GM18511 (cell line): Measurements from ENCODE around the gene ARSG.

ENCODE experiments used
- ATAC-seq: cut with Tn5 transposase; IDR thresholded peaks from one replicate; pipeline ENCODE4 v1.9.1; 2021; ENCODE audit warnings: mild to moderate bottlenecking, moderate library complexity; ENCODE audit not compliant: unreplicated experiment

ARSG gene

DNA sequence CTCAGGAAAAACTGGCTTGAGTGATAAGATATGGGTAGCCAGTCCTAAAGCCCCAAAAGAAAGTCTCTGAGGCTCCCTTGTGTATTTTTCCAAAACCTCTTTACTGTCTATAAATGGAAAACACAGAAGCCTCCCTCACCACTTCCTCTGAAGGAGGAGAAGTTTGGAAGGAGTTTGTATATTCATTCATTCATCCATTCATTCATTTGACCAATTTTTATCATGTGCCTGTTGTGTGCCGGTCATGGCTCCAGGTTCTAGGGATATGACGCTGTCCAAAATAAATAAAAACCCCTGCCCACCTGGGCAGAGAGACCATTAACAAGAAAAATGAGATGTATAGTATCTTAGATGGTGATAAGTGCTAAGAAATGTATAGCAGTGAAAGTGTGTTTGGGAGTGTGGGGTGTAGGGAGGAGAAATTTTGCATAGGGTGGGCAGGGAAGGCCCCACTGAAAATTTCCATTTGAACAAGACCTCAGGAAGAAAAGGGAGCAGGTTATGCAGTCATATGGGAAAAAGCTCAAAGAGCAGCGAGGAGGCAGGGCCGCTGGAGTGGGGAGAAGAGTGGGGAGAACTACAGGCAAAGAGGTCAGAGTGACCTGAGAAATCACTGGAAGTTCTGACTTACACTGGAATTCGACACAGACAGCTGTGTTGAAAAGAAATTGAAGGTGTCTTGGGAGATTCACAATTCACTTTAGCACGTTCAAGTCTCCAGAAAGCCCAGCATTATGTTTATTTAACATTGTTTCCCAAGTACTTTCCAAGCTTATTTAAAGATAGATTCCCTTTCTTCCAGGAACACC is 172.1 kb downstream of the ARSG start:
- ATAC-seq, result no peak

DNA sequence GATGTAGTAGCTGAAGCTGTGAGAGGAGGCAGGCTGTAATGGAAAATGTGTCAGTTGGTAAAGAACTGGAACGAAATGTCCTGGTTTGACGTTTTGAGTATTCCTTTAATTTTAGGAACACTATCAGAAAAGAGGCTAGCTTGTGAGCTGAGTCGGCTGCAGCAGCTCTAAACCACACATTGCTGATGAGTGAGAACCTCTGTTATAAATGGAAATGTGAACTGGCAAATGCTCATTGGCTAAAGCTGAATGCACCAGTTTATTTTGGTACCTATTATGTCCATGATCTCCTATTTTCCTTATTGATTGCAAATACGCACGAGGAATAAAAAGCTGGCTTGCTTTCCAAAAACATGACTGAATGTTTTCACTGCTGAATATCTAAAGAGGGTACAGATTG is 177.0 kb downstream of the ARSG start:
- ATAC-seq, result no peak

DNA sequence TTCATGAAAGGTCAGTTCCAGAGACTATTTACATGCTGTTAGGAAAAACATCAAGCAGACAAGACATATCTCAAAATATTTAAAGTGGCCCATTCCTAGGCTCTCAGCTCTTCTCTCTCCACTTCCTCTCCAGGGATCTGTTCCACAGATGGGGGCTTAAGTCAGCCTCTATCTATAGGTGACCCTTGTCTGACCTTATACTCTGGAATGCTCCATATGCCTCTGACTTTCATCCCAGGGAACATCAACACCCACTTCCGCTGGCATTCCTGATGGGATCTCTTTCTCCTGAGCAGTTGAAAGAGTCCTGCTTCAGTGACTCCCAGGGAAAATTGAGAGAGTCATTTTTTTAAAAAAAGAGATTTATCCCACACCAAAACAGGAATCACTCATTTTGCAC is 177.5 kb downstream of the ARSG start:
- no peak for ATAC-seq
